DMS114 treated with DMSO at 0.1 percent for 48 hours (cell line): ENCODE measurements around the gene MBD3L4.
"Not testable (repeated sequence)": the region's sequence is repeated elsewhere in the genome, so short reads cannot be mapped to it uniquely, and the experiment has no call there.

Experiments
- DNase-seq: peaks from one replicate; lab custom pipeline; 2025; ENCODE audit not compliant: unreplicated experiment; lab: John Stamatoyannopoulos, UW

Gene MBD3L4

DNA sequence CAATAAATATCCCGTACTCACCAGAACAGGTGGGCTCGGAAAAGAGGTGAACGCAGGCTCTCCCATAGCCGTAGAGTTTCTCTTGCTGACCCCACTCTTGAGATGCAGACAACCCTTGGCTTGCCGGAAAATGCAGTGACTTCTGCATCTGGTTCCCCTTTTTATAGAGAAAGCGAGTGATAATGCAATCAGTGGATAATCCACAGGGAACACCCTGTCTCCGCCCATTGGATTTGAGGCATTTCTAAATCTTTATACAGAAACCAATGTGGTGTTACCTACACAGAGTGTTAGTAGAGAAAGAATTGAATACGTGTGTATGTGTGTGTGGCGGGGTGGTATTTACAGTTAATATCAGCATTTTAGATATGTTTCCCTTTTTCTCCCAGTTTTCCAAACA is at the start of gene MBD3L4:
Gene MBD3L4, minus strand, starts transcription at position 101 of the 400 bp plus-strand sequence. Its CDS starts 35 bp downstream, at position 66.
- DNase-seq: not testable (repeated sequence)

DNA sequence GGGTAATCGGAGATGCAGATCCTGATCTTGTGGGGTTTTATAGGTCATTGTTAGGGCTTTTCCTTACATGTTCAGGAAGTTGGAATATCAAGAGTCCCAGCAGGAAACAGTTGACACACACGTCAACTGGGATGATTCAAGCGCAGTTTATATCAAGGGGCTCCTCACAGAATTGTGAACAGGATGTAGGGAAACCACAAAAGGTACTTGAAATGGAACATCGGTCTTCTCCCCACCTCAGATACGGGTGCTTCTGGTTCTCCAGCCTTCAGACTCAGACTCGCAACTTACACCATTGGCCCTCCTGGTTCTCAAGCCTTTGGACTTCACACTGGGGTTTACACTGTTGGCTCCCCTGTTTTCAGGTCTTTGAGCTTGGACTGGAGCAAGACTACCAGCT is 49.0 kb upstream of the MBD3L4 start:
- DNase-seq: no peak

DNA sequence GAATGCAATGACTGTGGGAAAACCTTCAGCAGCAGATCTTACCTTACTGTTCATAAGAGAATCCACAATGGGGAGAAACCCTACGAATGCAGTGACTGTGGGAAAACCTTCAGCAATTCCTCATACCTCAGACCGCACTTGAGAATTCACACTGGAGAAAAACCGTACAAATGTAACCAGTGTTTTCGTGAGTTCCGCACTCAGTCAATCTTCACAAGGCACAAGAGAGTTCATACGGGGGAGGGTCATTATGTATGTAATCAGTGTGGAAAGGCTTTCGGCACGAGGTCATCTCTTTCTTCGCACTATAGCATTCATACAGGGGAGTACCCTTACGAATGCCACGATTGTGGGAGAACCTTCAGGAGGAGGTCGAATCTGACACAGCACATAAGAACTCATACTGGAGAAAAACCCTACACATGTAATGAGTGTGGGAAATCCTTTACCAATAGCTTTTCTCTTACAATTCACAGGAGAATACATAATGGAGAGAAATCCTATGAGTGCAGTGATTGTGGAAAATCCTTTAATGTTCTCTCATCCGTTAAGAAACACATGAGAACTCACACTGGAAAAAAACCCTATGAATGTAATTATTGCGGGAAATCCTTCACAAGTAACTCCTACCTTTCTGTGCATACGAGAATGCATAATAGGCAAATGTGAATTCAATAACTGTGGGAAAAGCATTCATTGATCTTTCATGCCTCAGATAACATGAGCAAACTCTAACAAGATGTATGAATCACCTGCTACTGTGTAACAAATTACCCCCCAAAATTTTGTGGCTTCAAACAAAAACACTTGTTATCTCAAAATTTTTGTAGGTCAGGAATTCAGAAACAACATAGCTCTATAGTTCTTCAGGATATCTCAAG is 43.3 kb upstream of the MBD3L4 start:
- DNase-seq: no peak

DNA sequence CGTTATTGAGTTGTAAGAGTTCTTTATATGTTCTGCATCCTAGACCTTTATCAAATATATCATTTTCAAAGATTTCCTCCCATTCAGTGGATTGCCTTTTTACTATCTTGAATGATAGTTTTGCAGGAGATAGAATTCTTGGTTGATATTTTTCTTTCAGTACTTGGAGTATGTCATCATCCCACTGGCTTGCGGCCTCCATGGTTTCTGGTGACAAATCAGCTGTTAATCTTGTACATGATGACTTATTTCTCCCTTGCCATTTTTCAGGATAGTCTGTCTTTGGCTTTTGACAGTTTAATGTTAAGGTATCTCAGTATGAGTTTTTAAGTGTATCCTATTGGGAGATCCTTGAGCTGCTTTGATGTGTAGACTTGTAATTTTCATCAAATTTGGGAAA is 38.0 kb upstream of the MBD3L4 start:
- no peak for DNase-seq

DNA sequence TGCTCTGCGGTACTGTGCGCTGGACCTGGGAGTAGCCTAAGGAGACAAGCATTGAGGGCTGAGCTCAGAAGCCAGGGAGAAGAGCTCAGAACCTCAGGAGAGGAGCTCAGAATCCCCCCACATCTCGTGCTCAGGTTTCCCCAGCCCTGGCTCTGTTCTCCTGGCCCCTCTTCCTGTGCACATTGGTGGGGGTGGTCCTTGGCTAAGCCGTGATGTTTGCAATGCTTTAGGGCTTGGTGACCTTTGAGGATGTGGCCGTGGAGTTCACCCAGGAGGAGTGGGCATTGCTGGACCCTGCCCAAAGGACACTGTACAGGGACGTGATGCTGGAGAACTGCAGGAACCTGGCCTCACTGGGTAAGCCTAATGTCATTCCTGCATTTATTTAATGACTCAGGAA is 36.2 kb upstream of the MBD3L4 start:
- DNase-seq: no peak

DNA sequence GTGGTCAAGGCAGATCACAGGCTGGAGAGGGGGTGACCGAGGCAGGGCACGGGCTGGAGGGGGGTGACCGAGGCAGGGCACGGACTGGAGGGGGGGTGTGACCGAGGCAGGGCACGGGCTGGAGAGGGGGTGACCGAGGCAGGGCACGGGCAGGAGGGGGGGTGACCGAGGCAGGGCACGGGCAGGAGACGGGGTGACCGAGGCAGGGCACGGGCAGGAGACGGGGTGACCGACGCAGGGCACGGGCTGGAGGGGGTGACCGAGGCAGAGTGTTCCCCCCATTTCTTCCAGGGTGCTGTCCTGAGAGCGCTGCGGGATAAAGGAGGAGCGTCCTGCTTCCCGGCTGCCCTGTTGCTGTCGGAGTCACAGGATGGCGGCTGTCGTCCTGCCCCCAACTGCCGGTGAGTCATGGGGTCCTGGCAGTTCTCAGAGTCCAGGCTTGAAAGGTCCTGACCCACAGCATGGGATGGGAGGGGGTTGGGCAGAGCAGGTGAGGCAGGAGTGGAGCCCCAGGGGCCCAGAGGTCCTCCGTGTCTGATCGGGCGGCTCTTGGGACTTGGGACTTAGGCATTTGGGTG is 34.8 kb upstream of the MBD3L4 start:
- DNase-seq: no peak

DNA sequence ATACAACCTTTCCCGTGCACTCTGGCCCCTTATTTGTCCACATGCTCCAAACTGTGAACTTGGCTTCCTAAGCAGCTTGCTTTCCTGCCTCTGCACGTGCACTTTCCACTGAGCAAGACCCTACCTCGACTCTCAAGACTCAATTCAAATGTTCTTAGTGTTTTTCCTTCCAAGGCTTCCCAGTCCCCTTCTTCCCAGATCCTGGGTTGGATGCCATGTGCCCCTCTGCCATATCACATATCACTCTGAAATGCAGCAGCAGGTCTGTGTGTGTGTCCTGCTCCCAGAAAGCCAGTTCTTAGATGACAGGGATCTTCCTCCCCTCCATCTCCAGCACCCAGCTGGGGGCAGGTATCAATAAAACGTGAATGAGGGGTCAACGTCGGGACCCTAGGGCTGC is 32.6 kb upstream of the MBD3L4 start:
- no peak for DNase-seq

DNA sequence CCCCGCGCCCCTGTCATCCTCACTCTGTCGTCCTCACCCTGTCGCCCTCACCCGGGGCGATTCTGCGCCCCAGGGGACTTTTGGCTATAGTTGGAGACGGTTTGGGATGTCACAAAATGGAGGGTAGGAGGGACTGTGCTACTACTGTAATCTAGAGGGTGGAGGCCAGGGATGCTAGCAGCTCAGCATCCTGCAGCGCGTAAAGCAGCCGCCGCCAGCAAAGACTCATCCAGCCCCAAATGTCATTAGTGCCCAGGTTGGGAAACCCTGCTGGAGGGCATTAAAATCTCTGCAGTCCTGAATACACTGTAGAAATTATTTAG is 29.9 kb upstream of the MBD3L4 start:
- DNase-seq: no peak

DNA sequence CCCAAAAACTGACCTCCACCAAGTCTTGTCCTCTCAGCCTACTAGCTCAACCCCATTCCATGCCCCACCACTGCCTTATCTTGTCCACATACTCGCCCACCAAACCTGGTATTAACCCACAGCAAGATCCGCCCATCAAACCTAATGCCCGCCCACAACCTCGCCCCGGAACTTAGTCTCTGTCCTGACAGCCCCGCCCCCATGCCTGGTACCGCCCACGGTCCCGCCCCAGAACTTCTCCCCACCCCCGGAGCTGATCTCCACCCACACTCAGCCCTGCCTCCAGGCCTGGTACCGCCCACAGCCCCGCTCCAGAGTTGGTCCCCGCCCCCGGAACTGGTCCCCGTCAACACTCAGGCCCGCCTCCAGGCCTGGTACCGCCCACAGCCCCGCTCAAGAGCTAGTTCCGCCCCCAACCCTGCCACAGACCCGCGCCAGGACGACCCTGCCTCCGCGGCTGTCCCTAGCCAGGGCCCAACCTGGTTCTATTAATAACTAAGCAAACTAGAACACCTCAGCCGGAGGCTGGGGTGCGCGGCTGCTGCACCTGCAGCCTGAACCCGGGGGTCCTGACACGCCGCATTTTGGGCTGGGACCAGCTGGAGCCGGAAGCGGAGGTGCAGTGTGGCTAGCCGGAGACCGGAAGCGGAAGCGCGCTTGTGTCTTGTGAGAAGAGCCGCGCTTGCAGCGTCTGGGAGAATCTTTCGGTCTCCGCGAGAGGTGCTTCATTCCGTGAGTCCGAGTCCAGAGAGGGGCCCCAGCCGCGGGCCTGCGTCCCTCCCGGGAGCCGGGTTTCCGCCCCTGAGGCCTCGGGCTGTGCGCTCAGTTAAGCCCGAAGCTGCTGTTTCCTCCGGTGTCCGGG is 29.3 kb upstream of the MBD3L4 start, which contains the start of gene ZNF557:
Gene ZNF557, plus strand, starts transcription at position 662 of the 862 bp plus-strand sequence. CDS start 5,372 bp downstream, outside the sequence.
- peak; percentile 84 for DNase-seq

DNA sequence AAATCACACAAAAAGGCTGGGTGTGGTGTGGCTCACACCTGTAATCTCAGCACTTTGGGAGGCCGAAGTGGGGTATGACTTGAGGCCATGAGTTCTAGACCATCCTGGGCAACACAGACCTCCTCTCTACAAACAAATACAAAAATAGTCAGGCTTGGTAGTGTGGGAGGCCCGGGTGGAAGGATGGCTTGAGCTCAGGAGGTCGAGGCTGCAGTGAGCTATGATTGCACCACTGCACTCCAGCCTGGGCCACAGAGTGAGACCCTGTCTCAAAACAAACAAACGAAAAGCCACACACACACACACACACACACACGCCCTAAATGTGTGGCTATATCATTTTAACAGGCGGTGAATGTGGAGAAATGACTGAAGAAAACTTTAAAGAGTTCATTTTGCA is 28.6 kb upstream of the MBD3L4 start:
- no peak for DNase-seq

DNA sequence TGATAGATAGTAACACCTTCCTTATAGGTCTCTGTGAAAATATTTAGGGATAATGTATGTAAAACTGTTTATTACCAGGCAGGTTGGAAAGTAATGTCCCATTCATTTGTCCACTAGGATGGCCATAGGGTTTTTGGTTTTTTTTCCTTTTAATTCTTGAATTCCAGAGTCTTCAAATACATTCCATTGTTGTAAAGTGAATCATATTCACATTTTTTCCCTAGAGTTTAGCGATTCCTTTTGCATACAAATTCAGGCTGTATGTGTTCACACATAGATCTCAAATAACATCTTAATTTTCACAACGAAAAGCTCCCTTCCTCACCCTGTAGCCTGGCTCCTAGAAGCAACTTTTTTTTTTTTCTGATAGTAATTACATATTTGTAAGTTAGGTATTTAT is 27.7 kb upstream of the MBD3L4 start:
- DNase-seq: no peak

DNA sequence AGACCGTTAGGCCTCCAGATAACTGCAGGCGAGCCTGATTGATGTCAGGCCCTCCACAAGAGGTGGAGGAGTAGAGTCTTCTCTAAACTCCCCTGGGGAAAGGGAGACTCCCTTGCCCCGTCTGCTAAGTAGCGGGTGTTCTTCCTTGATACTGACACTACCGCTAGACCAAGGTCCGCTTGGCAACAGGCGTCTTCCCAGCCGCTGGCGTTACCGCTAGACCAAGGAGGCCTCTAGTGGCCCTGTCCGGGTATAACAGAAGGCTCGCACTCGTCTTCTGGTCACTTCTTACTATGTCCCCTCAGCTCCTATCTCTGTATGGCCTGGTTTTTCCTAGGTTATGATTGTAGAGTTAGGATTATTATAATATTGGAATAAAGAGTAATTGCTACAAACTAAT is 27.1 kb upstream of the MBD3L4 start:
- DNase-seq: not testable (repeated sequence)

DNA sequence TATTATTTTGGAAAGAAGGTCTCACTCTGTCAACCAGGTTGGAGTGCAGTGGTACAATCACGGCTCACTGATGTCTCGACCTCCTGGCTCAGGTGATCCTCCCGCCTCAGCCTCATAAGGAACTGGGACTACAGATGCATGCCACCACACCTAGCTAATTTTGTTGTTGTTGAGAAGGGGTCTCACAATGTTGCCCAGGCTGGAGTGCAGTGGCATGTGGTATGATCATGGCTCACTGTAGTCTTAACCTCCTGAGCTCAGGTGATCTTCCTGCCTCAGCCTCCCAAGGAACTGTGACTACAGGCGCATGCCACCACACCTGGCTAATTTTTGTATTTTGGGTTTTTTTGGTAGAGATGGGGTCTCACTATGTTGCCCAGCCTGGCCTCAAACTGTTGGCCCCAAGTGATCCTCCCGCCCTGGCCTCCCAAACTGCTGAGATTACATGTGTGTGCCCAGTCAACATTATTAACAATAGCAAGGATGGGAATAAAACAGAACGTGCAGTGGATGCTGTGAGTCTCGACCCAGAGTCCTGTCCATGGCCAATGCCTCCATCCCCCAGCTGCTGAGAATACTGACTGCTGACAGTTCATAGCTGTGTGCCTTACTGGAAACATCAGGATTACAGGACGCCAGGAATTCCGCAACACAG is 23.9 kb upstream of the MBD3L4 start:
- DNase-seq: no peak

DNA sequence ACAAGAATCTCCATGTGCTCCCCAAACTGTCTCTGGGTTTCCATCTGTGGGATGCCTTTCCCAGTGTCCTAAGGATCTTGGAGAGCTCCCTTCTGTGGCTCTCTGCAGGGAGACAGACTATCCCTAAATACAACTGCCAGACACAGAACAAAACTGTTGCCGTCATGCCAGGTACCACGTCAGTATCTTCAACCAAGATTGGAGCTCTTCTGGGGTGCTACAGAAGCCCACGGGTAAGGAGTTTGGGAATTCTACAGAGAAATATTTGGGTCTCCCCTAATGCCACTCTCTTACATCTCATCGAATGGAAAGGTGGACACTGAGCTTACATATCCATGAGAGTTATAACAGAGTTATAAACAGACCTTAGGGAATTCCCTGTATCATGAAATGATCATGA is 23.4 kb upstream of the MBD3L4 start:
- DNase-seq: no peak

DNA sequence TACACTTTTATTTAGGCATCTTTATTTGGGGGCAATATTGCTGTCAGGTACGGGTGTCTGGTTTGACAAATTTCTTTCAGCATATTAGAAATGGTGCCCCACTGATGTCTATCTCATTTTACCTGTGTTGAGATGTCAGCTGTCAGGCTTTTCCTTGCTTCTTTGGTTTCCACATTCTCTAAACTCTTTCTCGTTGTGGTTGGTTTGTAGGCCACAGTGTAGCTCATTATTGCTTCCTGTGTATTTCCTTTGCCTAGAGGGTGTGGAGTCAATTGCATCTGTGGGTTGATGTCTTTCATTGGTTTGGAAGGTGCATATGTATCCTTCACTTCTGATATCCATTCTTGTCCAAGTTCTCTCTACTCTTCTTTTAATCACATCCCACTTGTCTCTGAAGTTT is 20.0 kb upstream of the MBD3L4 start:
- not testable (repeated sequence) for DNase-seq

DNA sequence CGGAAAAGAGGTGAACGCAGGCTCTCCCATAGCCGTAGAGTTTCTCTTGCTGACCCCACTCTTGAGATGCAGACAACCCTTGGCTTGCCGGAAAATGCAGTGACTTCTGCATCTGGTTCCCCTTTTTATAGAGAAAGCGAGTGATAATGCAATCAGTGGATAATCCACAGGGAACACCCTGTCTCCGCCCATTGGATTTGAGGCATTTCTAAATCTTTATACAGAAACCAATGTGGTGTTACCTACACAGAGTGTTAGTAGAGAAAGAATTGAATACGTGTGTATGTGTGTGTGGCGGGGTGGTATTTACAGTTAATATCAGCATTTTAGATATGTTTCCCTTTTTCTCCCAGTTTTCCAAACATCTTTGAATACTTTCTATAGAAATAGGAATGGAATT is 18.6 kb upstream of the MBD3L4 start, which contains the start of gene MBD3L3:
Gene MBD3L3, minus strand, starts transcription at position 101 of the 400 bp plus-strand sequence. Its CDS starts 71 bp downstream, at position 30.
- not testable (repeated sequence) for DNase-seq

DNA sequence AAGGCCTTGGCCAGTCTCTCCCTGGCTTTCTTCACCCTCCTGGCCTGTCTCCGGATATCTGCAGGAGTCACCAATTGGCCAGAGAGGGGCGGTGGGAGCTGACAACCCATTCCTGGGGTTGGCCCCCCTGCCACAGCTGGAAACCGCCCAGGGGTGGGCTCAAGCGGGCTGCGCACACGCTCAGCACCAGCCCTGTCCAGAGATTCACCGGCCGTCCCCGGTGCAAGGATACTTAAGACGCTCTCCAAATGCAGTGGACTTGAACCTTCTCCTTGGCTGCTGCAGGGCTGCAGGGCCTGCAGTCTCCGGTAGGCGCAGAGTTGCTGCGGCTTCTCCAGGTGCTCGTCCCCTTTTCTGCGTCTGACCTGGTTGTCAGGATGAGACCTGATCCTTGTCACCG is 16.4 kb upstream of the MBD3L4 start:
- DNase-seq: not testable (repeated sequence)

DNA sequence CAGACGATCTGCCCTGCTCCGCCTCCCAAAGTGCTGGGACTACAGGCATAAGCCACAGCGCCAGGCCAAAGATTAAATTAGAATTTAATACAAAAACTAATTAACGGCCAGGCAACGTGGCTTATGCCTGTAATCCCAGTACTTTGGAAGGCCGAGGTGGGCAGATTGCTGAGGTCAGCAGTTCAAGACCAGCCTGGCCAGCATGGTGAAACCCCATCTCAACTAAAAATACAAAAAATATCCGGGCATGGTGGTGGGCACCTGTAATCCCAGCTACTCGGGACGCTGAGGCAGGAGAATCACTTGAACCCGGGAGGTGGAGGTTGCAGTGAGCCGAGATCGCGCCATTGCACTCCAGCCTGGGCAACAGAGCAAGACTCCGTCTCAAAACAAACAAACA is 15.7 kb upstream of the MBD3L4 start:
- DNase-seq: not testable (repeated sequence)

DNA sequence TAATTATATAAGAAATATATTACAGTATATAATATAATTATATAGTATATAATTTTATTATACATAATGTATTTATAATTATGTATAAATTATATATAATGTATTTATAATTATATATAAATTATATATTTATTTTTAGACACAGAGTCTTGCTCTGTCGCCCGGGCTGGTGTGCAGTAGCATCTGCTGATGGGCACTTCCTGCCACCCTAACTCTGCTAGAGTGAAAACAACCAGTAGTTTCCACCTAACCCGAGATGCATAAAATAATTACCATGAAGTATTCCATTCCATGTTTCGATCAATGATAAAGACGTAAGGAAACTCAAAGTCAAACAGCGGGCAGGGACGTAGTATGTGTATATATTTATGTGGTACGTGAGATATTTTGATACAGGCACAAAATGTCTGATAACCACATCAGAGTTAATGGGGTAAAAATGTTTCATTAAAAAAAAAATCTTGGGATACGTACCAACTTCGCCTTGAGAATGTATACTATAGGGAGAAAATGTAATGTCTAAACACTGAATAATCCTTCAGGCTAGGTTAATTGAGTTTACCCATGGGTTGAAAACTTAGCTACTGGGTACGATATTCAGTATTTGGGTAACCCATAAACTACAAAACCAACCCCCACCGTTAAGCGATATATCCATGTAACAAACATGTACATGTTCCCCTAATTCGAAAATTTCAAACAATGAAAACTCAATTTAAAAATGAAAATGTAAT is 14.8 kb upstream of the MBD3L4 start:
- DNase-seq: not testable (repeated sequence)

DNA sequence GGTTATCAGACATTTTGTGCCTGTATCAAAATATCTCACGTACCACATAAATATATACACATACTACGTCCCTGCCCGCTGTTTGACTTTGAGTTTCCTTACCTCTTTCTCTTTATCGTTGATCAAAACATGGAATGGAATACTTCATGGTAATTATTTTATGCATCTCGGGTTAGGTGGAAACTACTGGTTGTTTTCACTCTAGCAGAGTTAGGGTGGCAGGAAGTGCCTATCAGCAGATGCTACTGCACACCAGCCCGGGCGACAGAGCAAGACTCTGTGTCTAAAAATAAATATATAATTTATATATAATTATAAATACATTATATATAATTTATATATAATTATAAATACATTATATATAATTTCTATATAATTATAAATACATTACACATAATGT is 12.9 kb upstream of the MBD3L4 start:
- DNase-seq: not testable (repeated sequence)
